Fibroblast of lung (primary cell): ENCODE results near the gene FBF1. TPM values are rescaled to one million over a fixed set of nuclear protein-coding genes. Genes with fewer than 3 reads are reported as not detected.
A peak's percentile ranks its signal among the peaks of the same experiment; 100 is the strongest.

Experiments used
- DNase-seq, 2 donors: peaks; one replicate each; pipeline versions ENCODE4 v3.0.0 to v3.0.0-alpha.2; 2010; ENCODE audit warnings: low read depth in 2 of 2
- H2AFZ ChIP-seq: 2 replicates; pipeline ENCODE4 v1.5.1; 2012; ENCODE audit warnings: low read length, control low read depth, inconsistent platforms
- H3K27ac ChIP-seq: 2 replicates; pipeline ENCODE4 v1.5.1; 2011; ENCODE audit warnings: low read length, control low read depth; ENCODE audit not compliant: insufficient read depth
- H3K27me3 ChIP-seq: 2 replicates; pipeline ENCODE4 v1.5.1; 2011; ENCODE audit warnings: mild to moderate bottlenecking, low read length; ENCODE audit not compliant: control insufficient read depth, insufficient read depth
- H3K36me3 ChIP-seq: 2 replicates; pipeline ENCODE4 v1.5.1; 2011; ENCODE audit warnings: low read length; ENCODE audit not compliant: control insufficient read depth, insufficient read depth
- H3K4me1 ChIP-seq: 2 replicates; pipeline ENCODE4 v1.5.1; 2011; ENCODE audit warnings: low read length; ENCODE audit not compliant: control insufficient read depth, insufficient read depth; ENCODE audit errors: extremely low read depth
- H3K4me2 ChIP-seq: 2 replicates; pipeline ENCODE4 v1.5.1; 2011; ENCODE audit warnings: low read length, control low read depth; ENCODE audit not compliant: insufficient read depth; ENCODE audit errors: extremely low read depth
- H3K4me3 ChIP-seq, 4 experiments: fragments of 200-600 bp in 1 of 4; sonication (generic) in 1 of 4; replicated peaks in 1 of 4; 2 replicates each; pipeline ENCODE4 v1.5.1; 2011 to 2016; ENCODE audit warnings: low read length in 4 of 4, low read depth in 3 of 4, mild to moderate bottlenecking in 3 of 4, control low read depth in 2 of 4, inconsistent platforms in 1 of 4, mixed read lengths in 1 of 4; ENCODE audit not compliant: insufficient read depth in 1 of 4; ENCODE audit errors: control extremely low read depth in 1 of 4
- H3K79me2 ChIP-seq: 2 replicates; pipeline ENCODE4 v1.5.1; 2012; ENCODE audit warnings: mild to moderate bottlenecking, low read length, inconsistent platforms; ENCODE audit not compliant: control insufficient read depth, insufficient read depth
- H3K9ac ChIP-seq: 2 replicates; pipeline ENCODE4 v1.5.1; 2011; ENCODE audit warnings: mild to moderate bottlenecking, low read length, control low read depth; ENCODE audit not compliant: insufficient read depth
- H3K9me3 ChIP-seq: 2 replicates; pipeline ENCODE4 v1.5.1; 2012; ENCODE audit warnings: low read depth, low read length; ENCODE audit not compliant: control insufficient read depth, insufficient read depth
- H4K20me1 ChIP-seq: 2 replicates; pipeline ENCODE4 v1.5.1; 2011; ENCODE audit warnings: low read length; ENCODE audit not compliant: control insufficient read depth, insufficient read depth; ENCODE audit errors: extremely low read depth
- CTCF ChIP-seq, 2 donors: IDR thresholded peaks in 1 of 2; conservative IDR thresholded peaks in 1 of 2; 1 replicate in 1 of 2; 2 replicates in 1 of 2; pipeline ENCODE4 v1.5.1; 2011 to 2012; ENCODE audit warnings: low read length in 2 of 2, control low read depth in 1 of 2, inconsistent platforms in 1 of 2, low read depth in 1 of 2, mild to moderate bottlenecking in 1 of 2
- EZH2 ChIP-seq: IDR thresholded peaks from 2 replicates; pipeline ENCODE4 v1.5.1; 2012; ENCODE audit warnings: low read length, control low read depth, mild to moderate bottlenecking; ENCODE audit errors: missing control alignments
- polyA plus RNA-seq, 2 donors: library from polyadenylated mRNA; depleted of rRNA in 1 of 2; stranded (reverse) in 1 of 2; unstranded in 1 of 2; fragments of >200 nt; gene quantifications; 2 replicates each; pipeline ENCODE4 v1.2.1, GENCODE V29; 2011 to 2012; ENCODE audit warnings: missing spikeins in 1 of 2
- total RNA-seq: library from RNA; depleted of rRNA; stranded (reverse); fragments of >200 nt; gene quantifications from 2 replicates; pipeline ENCODE4 v1.2.1, GENCODE V29; 2014

FBF1 gene
- total and polyA plus RNA-seq, 2 donors (not counting 1 experiment from before 2014, with no cell fraction given) = 1.6 to 11.2 TPM

GRCh38 chr17:75898065-75898464 lies 42.8 kb downstream of the FBF1 start:
- peaks cover 2% of the 10 kb centered on the region for H4K20me1 ChIP-seq
- no peak overlapping the region for H3K4me2 ChIP-seq
- H3K9ac ChIP-seq = no peak overlapping the region
- DNase-seq = no peak
- H3K4me3 ChIP-seq = no peak overlapping the region
- no peak overlapping the region for H2AFZ ChIP-seq
- H3K27me3 ChIP-seq = no peaks in the 10 kb centered on the region
- peaks cover 7% of the 10 kb centered on the region for H3K4me1 ChIP-seq
- TF ChIP-seq CTCF (conservative IDR thresholded peaks at IDR 0.05 in 1 of 2, IDR thresholded peaks at IDR 0.05 in 1 of 2; ENCODE audit: low read depth in 1 of 2, low read length in 2 of 2) (no peak), EZH2 (no peak)
- H3K79me2 ChIP-seq = peaks cover 12% of the 10 kb centered on the region
- H3K9me3 ChIP-seq = no peaks in the 10 kb centered on the region
- H3K36me3 ChIP-seq = peaks cover 15% of the 10 kb centered on the region
- no peak overlapping the region for H3K27ac ChIP-seq

GRCh38 chr17:75897160-75898019 lies 43.5 kb downstream of the FBF1 start:
- Histone ChIP-seq H3K27me3 (no peaks in the 10 kb centered on the region), H3K4me3 (peak overlapping the region in 3 of 4 experiments; percentile 37 to 77 (median 59)), H3K4me2 (peak overlapping the region; percentile 58), H3K36me3 (peaks cover 15% of the 10 kb centered on the region), H3K79me2 (peaks cover 12% of the 10 kb centered on the region), H3K9me3 (no peaks in the 10 kb centered on the region), H2AFZ (peak overlapping the region; percentile 35), H3K9ac (peak overlapping the region; percentile 40), H3K27ac (peak overlapping the region; percentile 74), H4K20me1 (peaks cover 2% of the 10 kb centered on the region), H3K4me1 (peaks cover 7% of the 10 kb centered on the region)
- no peak for DNase-seq
- TF ChIP-seq EZH2 = no peak
- no peak for TF ChIP-seq CTCF (conservative IDR thresholded peaks at IDR 0.05 in 1 of 2, IDR thresholded peaks at IDR 0.05 in 1 of 2; ENCODE audit: low read depth in 1 of 2, low read length in 2 of 2)

- Histone ChIP-seq H3K9me3 (no peaks in the 10 kb centered on the region), H2AFZ (peak within 1 kb of the TSS; percentile 80), H3K4me3 (peak within 1 kb of the TSS; percentile 59 to 84 (median 70)), H3K4me2 (peak within 1 kb of the TSS; percentile 97), H3K79me2 (peaks cover 12% of the 10 kb centered on the region), H3K27me3 (no peaks in the 10 kb centered on the region), H3K27ac (peak within 1 kb of the TSS; percentile 75), H3K36me3 (peaks cover 17% of the 10 kb centered on the region), H3K4me1 (peaks cover 7% of the 10 kb centered on the region), H3K9ac (peak within 1 kb of the TSS; percentile 88), H4K20me1 (peaks cover 2% of the 10 kb centered on the region)
- peak; percentile 75 to 78 for DNase-seq
- TF ChIP-seq CTCF (conservative IDR thresholded peaks at IDR 0.05 in 1 of 2, IDR thresholded peaks at IDR 0.05 in 1 of 2; ENCODE audit: low read depth in 1 of 2, low read length in 2 of 2) (peak; percentile 15 to 22), EZH2 (no peak)
These were observed 44.3 kb downstream of the FBF1 start, which contains the start of gene TRIM65 for GRCh38 chr17:75896415-75897159. Gene TRIM65 (minus strand): TSS chr17:75896951. CDS start chr17:75896937, 14 bp downstream.
